HCT116 (cell line): ENCODE results near the gene ESYT1. TPM values are rescaled to one million over a fixed set of nuclear protein-coding genes. Genes with fewer than 3 reads are reported as not detected.
A peak's percentile ranks its signal among the peaks of the same experiment; 100 is the strongest.

Experiments
- ATAC-seq: fragments of 200-7000 bp; cut with Tn5 transposase; 2 replicates; pipeline ENCODE4 v1.9.1; 2020; ENCODE audit warnings: mild to moderate bottlenecking, moderate library complexity
- BruUV-seq: library from RNA; stranded (reverse); fragments of 400-500 nt; replicated peaks from 2 replicates; lab custom pipeline; 2021; lab: Mats Ljungman, UMichigan
- CTCF ChIA-PET: fragments of 300-600 bp; sonication (Branson Sonifier 250); formaldehyde crosslinking; loops from one replicate; lab custom pipeline; 2021; ENCODE audit warnings: antibody characterized with exemption; lab: Charles Lee
- POLR2A ChIA-PET: fragments of 300-600, 350-600 bp; sonication (Branson Sonifier 250); formaldehyde crosslinking; loops from one replicate; lab custom pipeline; 2021; ENCODE audit warnings: antibody characterized with exemption; lab: Charles Lee
- RAD21 ChIA-PET, 2 experiments: fragments of 300-600 bp; sonication (Branson Sonifier 250); formaldehyde crosslinking; loops; one replicate each; lab custom pipeline; 2023; ENCODE audit warnings: low total read pairs in 2 of 2; ENCODE audit not compliant: uncharacterized antibody in 2 of 2, unreplicated experiment in 2 of 2, low non-redundant PET in 1 of 2; lab: Charles Lee
- DNase-seq: peaks from one replicate; pipeline ENCODE4 v3.0.0-alpha.2; 2010; ENCODE audit warnings: low read depth, low spot score
- H2AFZ ChIP-seq: fragments of 200-600 bp; shearing (Covaris generic), sonication (generic); 2 replicates; pipeline ENCODE4 v1.6.1; 2017; ENCODE audit warnings: low read depth, mixed run types, mixed read lengths, antibody characterized with exemption, low read length; ENCODE audit not compliant: poor library complexity, severe bottlenecking
- H3K27ac ChIP-seq: 2 replicates; pipeline ENCODE4 v1.5.1; 2012; ENCODE audit warnings: low read depth, low read length
- H3K27me3 ChIP-seq: fragments of 200-600 bp; sonication (generic); 2 replicates; pipeline ENCODE4 v1.6.1; 2016; ENCODE audit warnings: mixed run types, low read length, mixed read lengths; ENCODE audit not compliant: insufficient read depth
- H3K36me3 ChIP-seq, 2 experiments: fragments of 200-500 bp in 1 of 2; fragments of 200-600 bp in 1 of 2; sonication (Bioruptor generic) in 1 of 2; sonication (generic) in 1 of 2; 2 replicates each; pipeline versions ENCODE4 v1.5.1 to v1.6.1; 2014 to 2016; ENCODE audit warnings: low read length in 2 of 2, inconsistent platforms in 1 of 2, mixed read lengths in 1 of 2, mixed run types in 1 of 2; ENCODE audit not compliant: insufficient read depth in 2 of 2, control insufficient read depth in 1 of 2
- H3K4me1 ChIP-seq, 2 experiments: fragments of 200-600 bp in 1 of 2; sonication (generic) in 1 of 2; 2 replicates each; pipeline versions ENCODE4 v1.5.1 to v1.6.1; 2012 to 2017; ENCODE audit warnings: low read length in 2 of 2, inconsistent platforms in 1 of 2, mild to moderate bottlenecking in 1 of 2, mixed read lengths in 1 of 2, mixed run types in 1 of 2, moderate library complexity in 1 of 2; ENCODE audit not compliant: insufficient read depth in 2 of 2, control insufficient read depth in 1 of 2
- H3K4me2 ChIP-seq: fragments of 200-600 bp; sonication (generic); 2 replicates; pipeline ENCODE4 v1.6.1; 2017; ENCODE audit warnings: mixed run types, low read length, mixed read lengths
- H3K4me3 ChIP-seq, 2 experiments: fragments of 200-600 bp in 1 of 2; sonication (generic) in 1 of 2; replicated peaks in 1 of 2; 2 replicates each; pipeline ENCODE4 v1.5.1; 2011 to 2016; ENCODE audit warnings: low read length in 2 of 2, control low read depth in 1 of 2, low read depth in 1 of 2, mild to moderate bottlenecking in 1 of 2, mixed read lengths in 1 of 2, mixed run types in 1 of 2
- H3K79me2 ChIP-seq: fragments of 200-600 bp; sonication (generic); 2 replicates; pipeline ENCODE4 v1.6.1; 2017; ENCODE audit warnings: mild to moderate bottlenecking, mixed run types, low read length, moderate library complexity, mixed read lengths; ENCODE audit not compliant: insufficient read depth
- H3K9ac ChIP-seq: fragments of 200-600 bp; sonication (generic); 2 replicates; pipeline ENCODE4 v1.6.1; 2016; ENCODE audit warnings: low read length, mixed read lengths
- H3K9me2 ChIP-seq: fragments of 200-600 bp; sonication (generic), shearing (Covaris generic); 2 replicates; pipeline ENCODE4 v1.6.1; 2017; ENCODE audit warnings: mixed run types, mild to moderate bottlenecking, moderate library complexity; ENCODE audit not compliant: insufficient read depth
- H3K9me3 ChIP-seq, 2 experiments: fragments of 200-500 bp in 1 of 2; fragments of 200-600 bp in 1 of 2; sonication (Bioruptor generic) in 1 of 2; sonication (generic) in 1 of 2; 2 replicates each; pipeline ENCODE4 v1.6.1; 2014 to 2017; ENCODE audit warnings: low read length in 2 of 2, mixed read lengths in 2 of 2, inconsistent platforms in 1 of 2, low read depth in 1 of 2, mild to moderate bottlenecking in 1 of 2, mixed run types in 1 of 2, moderate library complexity in 1 of 2; ENCODE audit not compliant: control insufficient read depth in 1 of 2, insufficient read depth in 1 of 2
- H4K20me1 ChIP-seq: fragments of 200-600 bp; sonication (generic), shearing (Covaris generic); 2 replicates; pipeline ENCODE4 v1.6.1; 2017; ENCODE audit warnings: mixed run types, mild to moderate bottlenecking, moderate library complexity; ENCODE audit not compliant: insufficient read depth
- CBX3 ChIP-seq: IDR thresholded peaks from 2 replicates; pipeline ENCODE4 v1.6.1; 2012; ENCODE audit warnings: low read depth
- ELF1 ChIP-seq: IDR thresholded peaks from 2 replicates; pipeline ENCODE4 v1.6.1; 2012; ENCODE audit warnings: low read depth, borderline replicate concordance
- FOSL1 ChIP-seq: IDR thresholded peaks from 2 replicates; pipeline ENCODE4 v1.6.1; 2012; ENCODE audit warnings: low read depth
- POLR2A ChIP-seq: IDR thresholded peaks from 2 replicates; pipeline ENCODE4 v1.7.0; 2011; ENCODE audit warnings: borderline replicate concordance; ENCODE audit not compliant: insufficient read depth, insufficient read length; ENCODE audit errors: extremely low read depth
- POLR2AphosphoS5 ChIP-seq: IDR thresholded peaks from 2 replicates; pipeline ENCODE4 v1.6.1; 2011; ENCODE audit warnings: mild to moderate bottlenecking, low read depth, low read length, moderate library complexity
- REST ChIP-seq: IDR thresholded peaks from 2 replicates; pipeline ENCODE4 v1.6.1; 2012; ENCODE audit warnings: low read depth
- ZNF274 ChIP-seq: fragments of 200-500 bp; sonication (Bioruptor generic); IDR thresholded peaks from 2 replicates; pipeline ENCODE4 v1.6.1; 2014; ENCODE audit warnings: mild to moderate bottlenecking, low read depth, low read length, inconsistent platforms
- intact Hi-C: fragments of 100-400 bp; cut with micrococcal nuclease; formaldehyde crosslinking; loops from 2 replicates; pipeline ENCODE4 v1.10.0; 2022
- total RNA-seq: library from RNA; stranded (reverse); gene quantifications from one replicate; pipeline ENCODE4 v1.2.1, GENCODE V29; 2021; ENCODE audit not compliant: unreplicated experiment
- TF ChIP-seq, protein P1 (sequence below), 3 experiments: fragments of 200-600 bp in 1 of 3; sonication (generic) in 1 of 3; IDR thresholded peaks in 2 of 3; conservative IDR thresholded peaks in 1 of 3; 2 replicates each; pipeline ENCODE4 v1.5.1; 2012 to 2017; ENCODE audit warnings: low read depth in 2 of 3, low read length in 2 of 3, antibody characterized with exemption in 1 of 3, borderline replicate concordance in 1 of 3, control low read depth in 1 of 3, mild to moderate bottlenecking in 1 of 3, mixed read lengths in 1 of 3, mixed run types in 1 of 3, moderate library complexity in 1 of 3; ENCODE audit not compliant: insufficient read depth in 1 of 3

The ESYT1 gene
- total RNA-seq, 1 experiment from 2014 or later: 80.9 TPM

DNA sequence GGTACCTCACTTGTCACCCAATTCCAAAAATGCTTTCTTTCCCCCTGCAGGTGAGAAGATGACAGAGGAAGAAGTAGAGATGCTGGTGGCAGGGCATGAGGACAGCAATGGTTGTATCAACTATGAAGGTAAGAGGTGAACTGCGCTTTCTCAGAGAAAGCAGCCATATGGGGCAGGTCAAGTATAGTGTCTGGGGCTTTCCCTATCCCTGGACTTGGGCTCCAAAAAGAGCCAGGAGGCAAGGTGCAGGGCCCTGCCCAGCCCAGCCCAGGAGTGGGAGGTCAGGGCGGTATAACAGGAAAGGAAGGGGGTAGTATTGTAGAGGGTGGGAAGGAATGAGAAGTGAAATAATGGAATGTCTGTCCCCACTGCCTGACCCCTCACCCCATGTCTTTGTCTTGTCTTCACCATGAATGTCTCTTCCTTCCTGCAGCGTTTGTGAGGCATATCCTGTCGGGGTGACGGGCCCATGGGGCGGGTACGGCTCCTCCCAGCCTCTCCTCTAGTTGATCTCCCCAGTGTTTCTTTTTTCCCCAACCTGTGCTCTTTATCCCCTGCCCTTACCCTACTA, 32.2 kb downstream of the ESYT1 start:
- RAD21 ChIA-PET: no interaction called here
- CTCF ChIA-PET: interaction anchor here (0.9 kb wide), 1 partner anchor 30 kb away, joined by 3 read pairs; no protein-coding TSS in a partner anchor
- TF ChIP-seq POLR2AphosphoS5: peak; percentile 45; the same call in 1 of the 2 replicates
- TF ChIP-seq, protein P1, sequence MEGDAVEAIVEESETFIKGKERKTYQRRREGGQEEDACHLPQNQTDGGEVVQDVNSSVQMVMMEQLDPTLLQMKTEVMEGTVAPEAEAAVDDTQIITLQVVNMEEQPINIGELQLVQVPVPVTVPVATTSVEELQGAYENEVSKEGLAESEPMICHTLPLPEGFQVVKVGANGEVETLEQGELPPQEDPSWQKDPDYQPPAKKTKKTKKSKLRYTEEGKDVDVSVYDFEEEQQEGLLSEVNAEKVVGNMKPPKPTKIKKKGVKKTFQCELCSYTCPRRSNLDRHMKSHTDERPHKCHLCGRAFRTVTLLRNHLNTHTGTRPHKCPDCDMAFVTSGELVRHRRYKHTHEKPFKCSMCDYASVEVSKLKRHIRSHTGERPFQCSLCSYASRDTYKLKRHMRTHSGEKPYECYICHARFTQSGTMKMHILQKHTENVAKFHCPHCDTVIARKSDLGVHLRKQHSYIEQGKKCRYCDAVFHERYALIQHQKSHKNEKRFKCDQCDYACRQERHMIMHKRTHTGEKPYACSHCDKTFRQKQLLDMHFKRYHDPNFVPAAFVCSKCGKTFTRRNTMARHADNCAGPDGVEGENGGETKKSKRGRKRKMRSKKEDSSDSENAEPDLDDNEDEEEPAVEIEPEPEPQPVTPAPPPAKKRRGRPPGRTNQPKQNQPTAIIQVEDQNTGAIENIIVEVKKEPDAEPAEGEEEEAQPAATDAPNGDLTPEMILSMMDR (IDR thresholded peaks at IDR 0.05 in 2 of 3, conservative IDR thresholded peaks at IDR 0.05 in 1 of 3; ENCODE audit: borderline replicate concordance in 1 of 3, insufficient read depth in 1 of 3, low read depth in 2 of 3, low read length in 2 of 3): no peak
- POLR2A ChIA-PET: interaction anchor here (1.7 kb wide), 1 partner anchor 43 kb away, joined by 7 read pairs; the partner anchor contains the start of genes RPL41 and ZC3H10
- no peak for DNase-seq
- Histone ChIP-seq H3K4me3 (no peak overlapping the region), H3K36me3 (peaks cover 45 to 50% of the 10 kb centered on the region in 2 experiments; a peak in 3 of 4 replicates), H3K9me3 (no peaks in the 10 kb centered on the region), H3K79me2 (peaks cover 43% of the 10 kb centered on the region), H2AFZ (no peak overlapping the region), H3K4me1 (peaks cover 12 to 24% of the 10 kb centered on the region in 2 experiments), H3K9ac (no peak overlapping the region), H3K4me2 (peak overlapping the region; percentile 96; the same call in 1 of the 2 replicates), H3K9me2 (no peaks in the 10 kb centered on the region), H3K27me3 (no peaks in the 10 kb centered on the region), H3K27ac (peak overlapping the region; percentile 85), H4K20me1 (no peaks in the 10 kb centered on the region)
- no peak for ATAC-seq
- intact Hi-C loops: no loop called here
- no TSS peak for BruUV-seq

GRCh38 chr12:56160894-56161689, 33.0 kb downstream of the ESYT1 start:
- Histone ChIP-seq H3K79me2 (peaks cover 43% of the 10 kb centered on the region), H3K9me3 (no peaks in the 10 kb centered on the region), H3K9ac (no peak overlapping the region), H2AFZ (no peak overlapping the region)
- BruUV-seq: no TSS peak
- ATAC-seq: no peak
- POLR2A ChIA-PET: interaction anchor here (0.5 to 1.7 kb wide), 4 partner anchors 29 to 103 kb away, joined by 3 to 7 read pairs (median 4); partner anchors contain the start of genes ESYT1, RPL41 and ZC3H10
- TF ChIP-seq POLR2A (no peak), ZNF274 (no peak), ELF1 (no peak), FOSL1 (no peak), CBX3 (no peak), REST (no peak)
- TF ChIP-seq, all 23 proteins: peak for 0
- peaks cover 12 to 24% of the 10 kb centered on the region in 2 experiments for H3K4me1 ChIP-seq
- H3K27ac ChIP-seq: peak overlapping the region; percentile 28
- no peaks in the 10 kb centered on the region for H4K20me1 ChIP-seq
- no peaks in the 10 kb centered on the region for H3K27me3 ChIP-seq
- no peak for DNase-seq
- peaks cover 50% of the 10 kb centered on the region in 2 experiments; a peak in 3 of 4 replicates for H3K36me3 ChIP-seq
- intact Hi-C loops: no loop called here
- ChIA-PET RAD21 (no interaction called here), CTCF (interaction anchor here (0.9 kb wide), 1 partner anchor 29 kb away, joined by 3 read pairs; no protein-coding TSS in a partner anchor)
- no peak overlapping the region for H3K4me3 ChIP-seq
- H3K9me2 ChIP-seq: no peaks in the 10 kb centered on the region
- H3K4me2 ChIP-seq: no peak overlapping the region
